Liver (tissue), 3 donors: Measurements from ENCODE around the gene DNAJC11.

Experiments used
- ATF3 ChIP-seq: IDR thresholded peaks from 2 replicates; pipeline ENCODE4 v1.6.1; 2016; ENCODE audit warnings: antibody characterized with exemption
- CTCF ChIP-seq: fragments of 150-350 bp; IDR thresholded peaks from 2 replicates; pipeline ENCODE4 v1.5.1; 2017; ENCODE audit warnings: improper control_type of control experiment, low read depth, low read length; ENCODE audit not compliant: missing input control
- GABPA ChIP-seq, 2 donors: IDR thresholded peaks in 1 of 2; conservative IDR thresholded peaks in 1 of 2; 2 replicates each; pipeline ENCODE4 v1.6.1; 2016; ENCODE audit warnings: antibody characterized with exemption in 2 of 2, mild to moderate bottlenecking in 1 of 2, moderate library complexity in 1 of 2
- HNF4A ChIP-seq, 2 donors: conservative IDR thresholded peaks; 2 replicates each; pipeline ENCODE4 v1.6.1; 2016; ENCODE audit warnings: antibody characterized with exemption in 2 of 2, mild to moderate bottlenecking in 2 of 2
- JUND ChIP-seq, 2 donors: IDR thresholded peaks; 2 replicates each; pipeline ENCODE4 v1.6.1; 2016; ENCODE audit warnings: antibody characterized with exemption in 2 of 2
- MAX ChIP-seq: IDR thresholded peaks from 2 replicates; pipeline ENCODE4 v1.6.1; 2016; ENCODE audit warnings: antibody characterized with exemption
- RAD21 ChIP-seq, 2 donors: IDR thresholded peaks; 2 replicates each; pipeline ENCODE4 v1.6.1; 2016; ENCODE audit warnings: antibody characterized with exemption in 2 of 2, mild to moderate bottlenecking in 2 of 2
- YY1 ChIP-seq: IDR thresholded peaks from 2 replicates; pipeline ENCODE4 v1.6.1; 2016; ENCODE audit warnings: antibody characterized with exemption, mild to moderate bottlenecking
- donor health status: healthy.
- donor health status: healthy.

DNA sequence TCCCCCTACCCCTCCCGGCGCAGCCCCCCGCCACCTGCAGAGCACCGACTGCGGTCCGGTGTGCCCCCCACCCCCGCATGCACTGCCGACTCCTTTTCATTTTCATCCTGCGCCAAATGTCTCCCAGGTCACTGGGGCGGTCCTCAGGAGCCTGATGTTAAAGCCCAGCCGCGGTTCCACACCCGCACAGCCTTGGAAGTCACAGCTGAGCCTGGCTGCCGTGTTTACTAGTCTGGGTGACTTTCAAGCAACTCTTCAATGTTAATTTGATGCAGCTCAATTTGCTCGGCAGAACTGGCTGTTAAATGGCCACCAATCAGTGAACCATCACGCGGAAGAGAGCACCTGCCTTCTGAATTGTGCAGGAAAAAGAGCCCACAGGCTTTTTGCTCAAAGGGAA lies 49.7 kb downstream of the DNAJC11 start:
- no peak for TF ChIP-seq RAD21 (IDR thresholded peaks at IDR 0.05)
- no peak for TF ChIP-seq CTCF
- TF ChIP-seq JUND (IDR thresholded peaks at IDR 0.05), result no peak
- no peak for TF ChIP-seq YY1
- no peak for TF ChIP-seq HNF4A (conservative IDR thresholded peaks at IDR 0.05)
- no peak for TF ChIP-seq GABPA (IDR thresholded peaks at IDR 0.05 in 1 of 2, conservative IDR thresholded peaks at IDR 0.05 in 1 of 2)
- no peak for TF ChIP-seq MAX
- no peak for TF ChIP-seq ATF3
